OCI-LY7 (cell line): ENCODE data around the gene SLC9A9. TPM values are rescaled to one million over a fixed set of nuclear protein-coding genes. Genes with fewer than 3 reads are reported as not detected.

Experiments
- BruUV-seq: library from RNA; stranded (reverse); fragments of 400-500 nt; replicated peaks from 2 replicates; lab custom pipeline; 2021; lab: Mats Ljungman, UMichigan
- CTCF ChIA-PET: fragments of 300-600 bp; sonication (Branson Sonifier 250); formaldehyde crosslinking; loops from one replicate; lab custom pipeline; 2022; ENCODE audit warnings: antibody characterized with exemption; ENCODE audit not compliant: unreplicated experiment; lab: Charles Lee
- POLR2A ChIA-PET: fragments of 300-600 bp; sonication (Branson Sonifier 250); formaldehyde crosslinking; loops from one replicate; lab custom pipeline; 2022; ENCODE audit warnings: antibody characterized with exemption; lab: Charles Lee
- DNase-seq: peaks from one replicate; pipeline ENCODE4 v3.0.0-alpha.2; 2015; ENCODE audit warnings: low spot score
- H2AFZ ChIP-seq: fragments of 200-600 bp; sonication (generic), shearing (Covaris generic); 2 replicates; pipeline ENCODE4 v1.6.1; 2014; ENCODE audit warnings: mild to moderate bottlenecking, antibody characterized with exemption, low read length, moderate library complexity
- H3K27ac ChIP-seq: fragments of 200-600 bp; sonication (generic); 2 replicates; pipeline ENCODE4 v1.5.1; 2014; ENCODE audit warnings: mixed run types, low read depth, mild to moderate bottlenecking, moderate library complexity, low read length, inconsistent platforms; ENCODE audit not compliant: poor library complexity, severe bottlenecking
- H3K36me3 ChIP-seq: fragments of 200-600 bp; sonication (generic); 2 replicates; pipeline ENCODE4 v1.6.1; 2014; ENCODE audit warnings: mild to moderate bottlenecking, antibody characterized with exemption, low read length, moderate library complexity, mixed read lengths; ENCODE audit not compliant: insufficient read depth
- H3K4me1 ChIP-seq: fragments of 200-600 bp; sonication (generic); 2 replicates; pipeline ENCODE4 v1.5.1; 2014; ENCODE audit warnings: mild to moderate bottlenecking, low read length; ENCODE audit not compliant: insufficient read depth, poor library complexity, severe bottlenecking
- H3K4me2 ChIP-seq: fragments of 200-600 bp; sonication (generic); 2 replicates; pipeline ENCODE4 v1.6.1; 2014; ENCODE audit warnings: mild to moderate bottlenecking, low read length
- H3K4me3 ChIP-seq: fragments of 200-600 bp; sonication (generic); 2 replicates; pipeline ENCODE4 v1.5.1; 2014; ENCODE audit warnings: mild to moderate bottlenecking, low read depth, low read length; ENCODE audit not compliant: poor library complexity, severe bottlenecking
- H3K79me2 ChIP-seq: fragments of 200-600 bp; sonication (generic); 2 replicates; pipeline ENCODE4 v1.6.1; 2016; ENCODE audit warnings: low read depth, mild to moderate bottlenecking, low read length, moderate library complexity, mixed read lengths; ENCODE audit not compliant: insufficient read depth
- H3K9me2 ChIP-seq: fragments of 200-600 bp; sonication (generic); 2 replicates; pipeline ENCODE4 v1.6.1; 2016; ENCODE audit warnings: mild to moderate bottlenecking, low read length, mixed read lengths; ENCODE audit not compliant: insufficient read depth
- H3K9me3 ChIP-seq: fragments of 200-600 bp; sonication (generic); 2 replicates; pipeline ENCODE4 v1.6.1; 2014; ENCODE audit warnings: mild to moderate bottlenecking, mixed run types, low read length, mixed read lengths
- H4K20me1 ChIP-seq: fragments of 200-600 bp; sonication (generic); 2 replicates; pipeline ENCODE4 v1.6.1; 2014; ENCODE audit warnings: mild to moderate bottlenecking, antibody characterized with exemption, low read length, moderate library complexity, mixed read lengths; ENCODE audit not compliant: insufficient read depth
- CTCF ChIP-seq: fragments of 200-600 bp; sonication (generic); conservative IDR thresholded peaks from 2 replicates; pipeline ENCODE4 v1.5.1; 2014; ENCODE audit warnings: mild to moderate bottlenecking, antibody characterized with exemption, low read length, moderate library complexity, mixed read lengths
- EZH2phosphoT487 ChIP-seq: fragments of 200-600 bp; sonication (generic); IDR thresholded peaks from 2 replicates; pipeline ENCODE4 v1.6.1; 2018; ENCODE audit warnings: low read depth, borderline replicate concordance, mild to moderate bottlenecking, mixed run types, antibody characterized with exemption, low read length, moderate library complexity, mixed read lengths
- intact Hi-C: fragments of 100-400 bp; cut with micrococcal nuclease; formaldehyde crosslinking; loops from one replicate; pipeline ENCODE4 v1.10.0; 2022; ENCODE audit not compliant: unreplicated experiment
- total RNA-seq, 2 experiments: library from RNA; depleted of rRNA in 1 of 2; stranded (reverse); fragments of >200 nt in 1 of 2; shearing (Covaris generic) in 1 of 2; gene quantifications; 2 replicates each; pipeline ENCODE4 v1.2.3, GENCODE V29; 2014 to 2022

Gene SLC9A9
- total RNA-seq, 2 experiments from 2014 or later = 9.3 to 14.8 TPM

- Histone ChIP-seq H3K79me2 (no peaks in the 10 kb centered on the region), H3K4me2 (no peak overlapping the region)
- BruUV-seq = no TSS peak
Measured at GRCh38 chr3:143600756-143601718, 247.2 kb downstream of the SLC9A9 start.

GRCh38 chr3:143597774-143598652 is 250.3 kb downstream of the SLC9A9 start:
- DNase-seq = no peak
- TF ChIP-seq CTCF = no peak
- H3K4me2 ChIP-seq = no peak overlapping the region
- no peak overlapping the region for H3K4me3 ChIP-seq
- H3K9me3 ChIP-seq = no peaks in the 10 kb centered on the region
- ChIA-PET POLR2A (interaction anchor here (0.5 kb wide), 1 partner anchor 635 kb away, joined by 3 read pairs; no protein-coding TSS in a partner anchor), CTCF (no interaction called here)
- H2AFZ ChIP-seq = no peak overlapping the region
- H3K9me2 ChIP-seq = no peaks in the 10 kb centered on the region
- H3K27ac ChIP-seq = no peak overlapping the region
- BruUV-seq = no TSS peak
- H4K20me1 ChIP-seq = no peaks in the 10 kb centered on the region
- no peaks in the 10 kb centered on the region for H3K4me1 ChIP-seq
- intact Hi-C loops = no loop called here
- no peaks in the 10 kb centered on the region for H3K36me3 ChIP-seq
- H3K79me2 ChIP-seq = no peaks in the 10 kb centered on the region

More at GRCh38 chr3:143600756-143601718, 247.2 kb downstream of the SLC9A9 start:
- no peaks in the 10 kb centered on the region for H3K9me3 ChIP-seq
- H2AFZ ChIP-seq = no peak overlapping the region
- ChIA-PET CTCF (no interaction called here), POLR2A (no interaction called here)
- DNase-seq = no peak
- H3K36me3 ChIP-seq = no peaks in the 10 kb centered on the region
- TF ChIP-seq EZH2phosphoT487 = no peak
- no peak for TF ChIP-seq CTCF
- no peak overlapping the region for H3K27ac ChIP-seq
- no peaks in the 10 kb centered on the region for H4K20me1 ChIP-seq
- no peaks in the 10 kb centered on the region for H3K4me1 ChIP-seq
- H3K4me3 ChIP-seq = no peak overlapping the region
- intact Hi-C loops = no loop called here
- H3K9me2 ChIP-seq = no peaks in the 10 kb centered on the region
